Upper lobe of left lung (tissue), 6 donors: Measurements from ENCODE around the gene TRIML1. TPM values are rescaled to one million over a fixed set of nuclear protein-coding genes. Genes with fewer than 3 reads are reported as not detected.

ENCODE experiments used
- ATAC-seq, 2 donors: fragments of 200-7000 bp; cut with Tn5 transposase; one replicate each; pipeline ENCODE4 v1.9.1; 2022; ENCODE audit warnings: mild to moderate bottlenecking in 2 of 2, moderate library complexity in 2 of 2; ENCODE audit not compliant: low FRiP score in 2 of 2
- DNase-seq, 2 donors: peaks; one replicate each; pipeline ENCODE4 v3.0.0-alpha.2; 2019 to 2020
- H3K27ac ChIP-seq, 4 donors: fragments of 200-600 bp; sonication (generic); one replicate each; pipeline ENCODE4 v1.5.1; 2016 to 2019
- H3K27me3 ChIP-seq, 4 donors: fragments of 200-600 bp; sonication (generic); one replicate each; pipeline ENCODE4 v1.5.1; 2017 to 2019
- H3K36me3 ChIP-seq, 4 donors: fragments of 200-600 bp; sonication (generic); one replicate each; pipeline ENCODE4 v1.5.1; 2016 to 2019
- H3K4me1 ChIP-seq, 4 donors: fragments of 200-600 bp; sonication (generic); one replicate each; pipeline ENCODE4 v1.5.1; 2018 to 2019
- H3K4me3 ChIP-seq, 4 donors: fragments of 200-600 bp; sonication (generic); one replicate each; pipeline ENCODE4 v1.5.1; 2017 to 2019; ENCODE audit warnings: mild to moderate bottlenecking in 2 of 4, moderate library complexity in 1 of 4
- H3K9me3 ChIP-seq, 4 donors: fragments of 200-600 bp; sonication (generic); one replicate each; pipeline ENCODE4 v1.5.1; 2018 to 2019
- EP300 ChIP-seq, 4 donors: sonication (generic); formaldehyde crosslinking; IDR thresholded peaks; one replicate each; pipeline ENCODE4 v1.5.1; 2017; ENCODE audit warnings: antibody characterized with exemption in 4 of 4, control low read depth in 2 of 4
- POLR2A ChIP-seq, 4 donors: fragments of 450-650 bp; IDR thresholded peaks; one replicate each; pipeline ENCODE4 v1.5.1; 2016 to 2017; ENCODE audit warnings: antibody characterized with exemption in 4 of 4, mild to moderate bottlenecking in 2 of 4
- POLR2AphosphoS5 ChIP-seq, 2 donors: sonication (generic); formaldehyde crosslinking; IDR thresholded peaks; one replicate each; pipeline ENCODE4 v1.5.1; 2017; ENCODE audit warnings: antibody characterized with exemption in 2 of 2
- WGBS, 2 donors: methylation state at CpG; one replicate each; pipeline ENCODE4 v1.1.5; 2017 to 2018; 5-methylcytosine and 5-hydroxymethylcytosine counted together
- small RNA-seq, 4 donors: library from RNA; depleted of rRNA; stranded (forward); fragments of <200 nt; gene quantifications; one replicate each; pipeline ENCODE3, GENCODE V24; 2016
- total RNA-seq, 6 donors: library from RNA; depleted of rRNA in 4 of 6; stranded (reverse); fragments of >200 nt in 4 of 6; gene quantifications; one replicate each; pipeline versions ENCODE4 v1.1.0 to v1.2.1, GENCODE V29; 2016 to 2021
- TF ChIP-seq, protein P1 (sequence below), 6 experiments: fragments of 450-650 bp in 4 of 6; fragments of 200-600 bp in 2 of 6; sonication (generic) in 2 of 6; IDR thresholded peaks; one replicate each; pipeline ENCODE4 v1.5.1; 2016 to 2019; ENCODE audit warnings: antibody characterized with exemption in 6 of 6
- donor health status: DM: no; HTN: no; CAD: no; lungs with moderate emphysema.
- donor health status: DM: no; HTN: yes; CAD: no; lungs with severe emphysema.

The TRIML1 gene
- total RNA-seq, 6 donors from 2014 or later = not detected

DNA sequence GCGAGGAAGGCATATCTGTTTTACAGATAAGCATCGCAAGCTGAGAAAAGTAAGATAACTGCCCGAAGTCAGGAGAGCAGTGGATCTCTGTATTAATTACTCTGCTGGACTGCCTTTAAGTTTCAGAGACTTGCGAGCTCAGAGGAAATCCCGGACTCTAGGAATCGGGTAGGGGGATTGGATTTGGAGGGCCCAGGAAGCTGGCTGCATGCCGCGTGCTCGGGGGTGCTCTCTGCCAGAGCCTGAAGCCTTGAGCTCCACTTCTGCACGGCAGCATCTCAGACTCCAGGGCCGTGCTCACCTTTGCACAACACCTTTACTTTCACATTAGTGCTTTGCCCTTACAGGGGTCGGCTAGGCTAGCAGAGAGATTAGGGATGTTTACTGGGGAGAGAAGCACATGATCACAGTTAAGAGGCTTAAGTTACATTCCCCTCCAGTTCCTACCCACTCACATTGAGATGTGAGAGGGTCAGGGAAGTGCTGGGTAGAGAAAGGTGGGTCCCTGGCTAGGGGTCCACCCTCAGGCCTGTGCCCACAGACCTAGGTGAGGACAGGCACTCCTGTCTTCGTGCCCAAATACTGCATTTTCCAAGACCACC is 57.0 kb downstream of the TRIML1 start:
- Histone ChIP-seq H3K27ac (no peak overlapping the region), H3K4me1 (no peaks in the 10 kb centered on the region), H3K27me3 (no peaks in the 10 kb centered on the region), H3K9me3 (peaks cover 0 to 3% (median 0%) of the 10 kb centered on the region in 4 donors), H3K4me3 (no peak overlapping the region), H3K36me3 (no peaks in the 10 kb centered on the region)
- TF ChIP-seq POLR2AphosphoS5 (IDR thresholded peaks at IDR 0.05) (no peak), POLR2A (IDR thresholded peaks at IDR 0.05) (no peak), EP300 (IDR thresholded peaks at IDR 0.05) (no peak)
- TF ChIP-seq, protein P1, sequence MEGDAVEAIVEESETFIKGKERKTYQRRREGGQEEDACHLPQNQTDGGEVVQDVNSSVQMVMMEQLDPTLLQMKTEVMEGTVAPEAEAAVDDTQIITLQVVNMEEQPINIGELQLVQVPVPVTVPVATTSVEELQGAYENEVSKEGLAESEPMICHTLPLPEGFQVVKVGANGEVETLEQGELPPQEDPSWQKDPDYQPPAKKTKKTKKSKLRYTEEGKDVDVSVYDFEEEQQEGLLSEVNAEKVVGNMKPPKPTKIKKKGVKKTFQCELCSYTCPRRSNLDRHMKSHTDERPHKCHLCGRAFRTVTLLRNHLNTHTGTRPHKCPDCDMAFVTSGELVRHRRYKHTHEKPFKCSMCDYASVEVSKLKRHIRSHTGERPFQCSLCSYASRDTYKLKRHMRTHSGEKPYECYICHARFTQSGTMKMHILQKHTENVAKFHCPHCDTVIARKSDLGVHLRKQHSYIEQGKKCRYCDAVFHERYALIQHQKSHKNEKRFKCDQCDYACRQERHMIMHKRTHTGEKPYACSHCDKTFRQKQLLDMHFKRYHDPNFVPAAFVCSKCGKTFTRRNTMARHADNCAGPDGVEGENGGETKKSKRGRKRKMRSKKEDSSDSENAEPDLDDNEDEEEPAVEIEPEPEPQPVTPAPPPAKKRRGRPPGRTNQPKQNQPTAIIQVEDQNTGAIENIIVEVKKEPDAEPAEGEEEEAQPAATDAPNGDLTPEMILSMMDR (IDR thresholded peaks at IDR 0.05) = no peak
- DNase-seq = no peak
- 41 to 59% methylated on average over 11 to 13 of the region's 13 CpGs for whole genome bisulfite sequencing, 2 donors
- no peak for ATAC-seq

Small RNAs within 50 kb of the gene (small RNA-seq; reads per million reads assigned to genes)
- 0 reads per million in 4 donors for gene RNU6-173P

Other genes starting within 250 kb of the TRIML1 start
- gene ZFP42, start 143.7 kb upstream of the TRIML1 start, total RNA-seq = under 1 TPM in 3 of 6 donors, not detected in 3; 0.40 to 0.61 (median 0.49) TPM
- not detected for gene TRIML2, start 29.8 kb upstream of the TRIML1 start, total RNA-seq